ENCODE results near the gene PLRG1. TPM values are rescaled to one million over a fixed set of nuclear protein-coding genes. Genes with fewer than 3 reads are reported as not detected.

PLRG1 gene
- total RNA-seq, 2 experiments from 2014 or later, result 123 to 125 TPM

DNA sequence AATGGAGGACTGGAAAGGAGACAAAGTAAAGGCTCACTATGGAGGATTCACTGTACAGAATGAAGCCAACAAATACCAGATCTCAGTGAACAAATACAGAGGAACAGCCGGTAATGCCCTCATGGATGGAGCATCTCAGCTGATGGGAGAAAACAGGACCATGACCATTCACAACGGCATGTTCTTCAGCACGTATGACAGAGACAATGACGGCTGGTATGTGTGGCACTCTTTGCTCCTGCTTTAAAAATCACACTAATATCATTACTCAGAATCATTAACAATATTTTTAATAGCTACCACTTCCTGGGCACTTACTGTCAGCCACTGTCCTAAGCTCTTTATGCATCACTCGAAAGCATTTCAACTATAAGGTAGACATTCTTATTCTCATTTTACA is 19.4 kb upstream of the PLRG1 start:
- ChIA-PET CTCF (interaction anchor here (0.5 to 2.0 kb wide), 5 partner anchors 11 to 144 kb away, joined by 3 to 10 read pairs (median 3); no protein-coding TSS in a partner anchor), POLR2A (no interaction called here)
- no peaks in the 10 kb centered on the region for H3K9me3 Mint-ChIP-seq (ENCODE audit: low read depth)
- no peaks in the 10 kb centered on the region for H3K36me3 Mint-ChIP-seq (ENCODE audit: low read depth)
- no peak overlapping the region for H3K27ac Mint-ChIP-seq
- ATAC-seq, result no peak
- no peaks in the 10 kb centered on the region for H3K27me3 Mint-ChIP-seq
- no peak for DNase-seq
- H3K4me3 Mint-ChIP-seq, result no peak overlapping the region
- intact Hi-C loops (cut with DNase I, micrococcal nuclease), result no loop called here
- H3K4me1 Mint-ChIP-seq, result no peaks in the 10 kb centered on the region

DNA sequence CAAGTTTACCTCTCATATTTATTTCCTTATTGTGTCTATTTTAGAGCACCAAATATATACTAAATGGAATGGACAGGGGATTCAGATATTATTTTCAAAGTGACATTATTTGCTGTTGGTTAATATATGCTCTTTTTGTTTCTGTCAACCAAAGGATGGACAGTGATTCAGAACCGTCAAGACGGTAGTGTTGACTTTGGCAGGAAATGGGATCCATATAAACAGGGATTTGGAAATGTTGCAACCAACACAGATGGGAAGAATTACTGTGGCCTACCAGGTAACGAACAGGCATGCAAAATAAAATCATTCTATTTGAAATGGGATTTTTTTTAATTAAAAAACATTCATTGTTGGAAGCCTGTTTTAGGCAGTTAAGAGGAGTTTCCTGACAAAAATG is 18.8 kb upstream of the PLRG1 start:
- ATAC-seq, result no peak
- H3K27me3 Mint-ChIP-seq, result no peaks in the 10 kb centered on the region
- H3K4me3 Mint-ChIP-seq, result no peak overlapping the region
- ChIA-PET POLR2A (no interaction called here), CTCF (interaction anchor here (0.5 to 2.0 kb wide), 6 partner anchors 10 to 1204 kb away, joined by 3 to 10 read pairs (median 3); no protein-coding TSS in a partner anchor)
- DNase-seq, result no peak
- no peaks in the 10 kb centered on the region for H3K9me3 Mint-ChIP-seq (ENCODE audit: low read depth)
- no peaks in the 10 kb centered on the region for H3K4me1 Mint-ChIP-seq
- H3K36me3 Mint-ChIP-seq (ENCODE audit: low read depth), result no peaks in the 10 kb centered on the region
- no peak overlapping the region for H3K27ac Mint-ChIP-seq
- intact Hi-C loops (cut with DNase I, micrococcal nuclease), result no loop called here

DNA sequence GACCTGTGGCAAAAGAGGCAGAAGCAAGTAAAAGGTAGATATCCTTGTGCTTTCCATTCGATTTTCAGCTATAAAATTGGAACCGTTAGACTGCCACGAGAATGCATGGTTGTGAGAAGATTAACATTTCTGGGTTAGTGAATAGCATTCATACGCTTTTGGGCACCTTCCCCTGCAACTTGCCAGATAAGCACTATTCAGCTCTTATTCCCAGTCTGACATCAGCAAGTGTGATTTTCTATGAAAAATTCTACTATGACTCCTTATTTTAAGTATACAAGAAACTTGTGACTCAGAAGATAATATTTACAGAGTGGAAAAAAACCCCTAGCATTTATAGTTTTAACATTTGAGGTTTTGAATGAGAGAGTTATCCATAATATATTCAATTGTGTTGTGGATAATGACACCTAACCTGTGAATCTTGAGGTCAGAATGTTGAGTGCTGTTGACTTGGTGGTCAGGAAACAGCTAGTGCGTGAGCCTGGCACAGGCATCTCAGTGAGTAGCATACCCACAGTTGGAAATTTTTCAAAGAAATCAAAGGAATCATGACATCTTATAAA is 16.5 kb upstream of the PLRG1 start:
- Mint-ChIP-seq H3K9me3 (ENCODE audit: low read depth) (no peaks in the 10 kb centered on the region), H3K27ac (no peak overlapping the region)
- ATAC-seq, result no peak

DNA sequence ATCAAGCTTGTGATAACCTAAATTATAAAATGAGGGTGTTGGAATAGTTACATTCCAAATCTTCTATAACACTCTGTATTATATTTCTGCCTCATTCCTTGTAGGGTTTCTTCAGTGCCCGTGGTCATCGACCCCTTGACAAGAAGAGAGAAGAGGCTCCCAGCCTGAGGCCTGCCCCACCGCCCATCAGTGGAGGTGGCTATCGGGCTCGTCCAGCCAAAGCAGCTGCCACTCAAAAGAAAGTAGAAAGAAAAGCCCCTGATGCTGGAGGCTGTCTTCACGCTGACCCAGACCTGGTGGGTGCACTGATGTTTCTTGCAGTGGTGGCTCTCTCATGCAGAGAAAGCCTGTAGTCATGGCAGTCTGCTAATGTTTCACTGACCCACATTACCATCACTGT is 15.5 kb upstream of the PLRG1 start:
- DNase-seq (no peak), ATAC-seq (no peak)
- H3K27me3 Mint-ChIP-seq, result peaks cover 7% of the 10 kb centered on the region
- no peaks in the 10 kb centered on the region for H3K4me1 Mint-ChIP-seq
- intact Hi-C loops (cut with DNase I, micrococcal nuclease), result no loop called here
- no peak overlapping the region for H3K4me3 Mint-ChIP-seq
- H3K36me3 Mint-ChIP-seq (ENCODE audit: low read depth), result no peaks in the 10 kb centered on the region
- ChIA-PET CTCF (interaction anchor here (1.7 kb wide), 1 partner anchor 13 kb away, joined by 7 read pairs; no protein-coding TSS in a partner anchor), POLR2A (no interaction called here)
- H3K9me3 Mint-ChIP-seq (ENCODE audit: low read depth), result no peaks in the 10 kb centered on the region
- no peak overlapping the region for H3K27ac Mint-ChIP-seq

More for the DNA sequence above, 16.5 kb upstream of the PLRG1 start:
- no peak for DNase-seq
- peaks cover 4% of the 10 kb centered on the region for H3K27me3 Mint-ChIP-seq
- ChIA-PET CTCF (no interaction called here), POLR2A (no interaction called here)
- no peaks in the 10 kb centered on the region for H3K4me1 Mint-ChIP-seq
- intact Hi-C loops (cut with DNase I, micrococcal nuclease), result no loop called here
- H3K4me3 Mint-ChIP-seq, result no peak overlapping the region
- H3K36me3 Mint-ChIP-seq (ENCODE audit: low read depth), result no peaks in the 10 kb centered on the region

- intact Hi-C loops (cut with DNase I, micrococcal nuclease), result no loop called here
- ATAC-seq (no peak), DNase-seq (no peak)
- Mint-ChIP-seq H3K4me1 (no peaks in the 10 kb centered on the region), H3K36me3 (ENCODE audit: low read depth) (no peaks in the 10 kb centered on the region), H3K27me3 (peaks cover 7% of the 10 kb centered on the region), H3K9me3 (ENCODE audit: low read depth) (no peaks in the 10 kb centered on the region), H3K4me3 (no peak overlapping the region), H3K27ac (no peak overlapping the region)
- ChIA-PET CTCF (interaction anchor here (0.5 to 1.7 kb wide), 2 partner anchors 12 to 486 kb away, joined by 4 to 7 read pairs; no protein-coding TSS in a partner anchor), POLR2A (interaction anchor here (0.7 kb wide), 1 partner anchor 14 kb away, joined by 3 read pairs; the partner anchor contains the start of gene PLRG1)
These were observed 14.1 kb upstream of the PLRG1 start for GRCh38 chr4:154564311-154564710.

- no peak for ATAC-seq
- ChIA-PET CTCF (interaction anchor here (0.8 to 1.9 kb wide), 6 partner anchors 9 to 59 kb away, joined by 3 to 10 read pairs (median 3); partner anchors contain the start of genes FGG and PLRG1), POLR2A (no interaction called here)
- Mint-ChIP-seq H3K4me3 (no peak within 1 kb of the TSS), H3K4me1 (no peaks in the 10 kb centered on the region), H3K27me3 (peaks cover 7% of the 10 kb centered on the region), H3K9me3 (ENCODE audit: low read depth) (no peaks in the 10 kb centered on the region), H3K27ac (no peak within 1 kb of the TSS), H3K36me3 (ENCODE audit: low read depth) (no peaks in the 10 kb centered on the region)
- DNase-seq, result no peak
- intact Hi-C loops (cut with DNase I, micrococcal nuclease), result no loop called here
These were observed 12.6 kb upstream of the PLRG1 start, which contains the start of gene FGB for GRCh38 chr4:154562697-154563254. TSS of gene FGB (plus strand) at chr4:154563011. CDS start at chr4:154563019, 8 bp downstream.

DNA sequence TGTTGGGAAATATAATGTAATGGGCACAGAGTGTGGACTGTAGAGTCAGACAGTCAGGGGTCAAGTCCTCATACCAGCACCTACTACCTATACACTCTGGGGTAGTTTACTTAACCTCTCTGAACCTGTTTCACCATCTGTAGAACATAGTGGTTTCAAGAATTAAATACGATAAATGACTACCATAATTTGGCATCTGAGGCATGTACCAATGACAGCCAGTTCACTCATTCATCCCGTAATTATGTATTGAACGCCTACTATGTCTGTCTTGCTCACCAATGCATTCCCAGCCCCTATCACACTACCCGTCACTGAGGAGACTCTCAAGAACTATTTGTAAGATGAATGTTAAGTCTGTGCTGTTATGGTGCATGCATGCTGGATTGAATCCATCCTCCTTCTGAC is 10.6 kb upstream of the PLRG1 start:
- POLR2A ChIA-PET, result no interaction called here
- CTCF ChIA-PET, result interaction anchor here (2.5 to 2.9 kb wide), 2 partner anchors 57 to 63 kb away, joined by 24 to 32 read pairs; no protein-coding TSS in a partner anchor
- Mint-ChIP-seq H3K9me3 (ENCODE audit: low read depth) (no peaks in the 10 kb centered on the region), H3K36me3 (ENCODE audit: low read depth) (no peaks in the 10 kb centered on the region), H3K27me3 (peaks cover 7% of the 10 kb centered on the region), H3K4me3 (no peak overlapping the region), H3K4me1 (no peaks in the 10 kb centered on the region), H3K27ac (no peak overlapping the region)
- intact Hi-C loops (cut with DNase I, micrococcal nuclease), result no loop called here
- no peak for ATAC-seq
- no peak for DNase-seq

DNA sequence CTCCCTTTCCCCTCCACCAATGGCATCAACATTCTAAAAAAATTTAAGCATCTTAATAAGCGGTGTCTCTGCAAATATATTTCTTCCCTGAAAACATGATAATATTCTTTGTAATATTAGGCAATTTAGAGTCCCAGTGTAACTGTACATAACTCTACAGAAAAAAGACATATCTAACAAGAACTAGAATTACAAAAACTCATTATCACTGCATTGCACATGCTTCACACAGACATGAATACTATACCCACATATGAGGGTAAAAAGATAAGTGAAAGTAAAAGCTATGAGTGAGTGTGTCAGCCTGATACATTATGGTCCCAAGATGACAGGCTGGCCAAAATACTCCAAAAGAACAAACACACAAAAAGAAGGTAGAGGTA is 10.2 kb upstream of the PLRG1 start:
- intact Hi-C loops (cut with DNase I, micrococcal nuclease), result no loop called here
- Mint-ChIP-seq H3K36me3 (ENCODE audit: low read depth) (no peaks in the 10 kb centered on the region), H3K4me3 (no peak overlapping the region), H3K9me3 (ENCODE audit: low read depth) (no peaks in the 10 kb centered on the region), H3K27ac (no peak overlapping the region), H3K4me1 (no peaks in the 10 kb centered on the region), H3K27me3 (peaks cover 7% of the 10 kb centered on the region)
- ATAC-seq (peak; percentile 66), DNase-seq (no peak)
- CTCF ChIA-PET, result interaction anchor here (1.2 to 2.9 kb wide), 3 partner anchors 58 to 269 kb away, joined by 3 to 32 read pairs (median 24); no protein-coding TSS in a partner anchor
- POLR2A ChIA-PET, result no interaction called here

GRCh38 chr4:154559494-154560418 is 9.6 kb upstream of the PLRG1 start:
- Mint-ChIP-seq H3K4me1 (no peaks in the 10 kb centered on the region), H3K9me3 (ENCODE audit: low read depth) (no peaks in the 10 kb centered on the region), H3K27ac (no peak overlapping the region), H3K27me3 (peaks cover 7% of the 10 kb centered on the region), H3K36me3 (ENCODE audit: low read depth) (no peaks in the 10 kb centered on the region), H3K4me3 (no peak overlapping the region)
- POLR2A ChIA-PET, result interaction anchor here (0.6 kb wide), 1 partner anchor 11 kb away, joined by 4 read pairs; no protein-coding TSS in a partner anchor
- DNase-seq, result peak; percentile 9
- CTCF ChIA-PET, result interaction anchor here (0.6 to 2.9 kb wide), 15 partner anchors 9 to 1864 kb away, joined by 3 to 32 read pairs (median 4); partner anchors contain the start of gene PLRG1
- peak; percentile 42 for ATAC-seq
- intact Hi-C loops (cut with DNase I, micrococcal nuclease), result loop anchor here in 1 of 2 experiments (1.0 to 10.0 kb wide), 2 partner anchors 59 to 185 kb away; partner anchors contain the start of gene LRAT

DNA sequence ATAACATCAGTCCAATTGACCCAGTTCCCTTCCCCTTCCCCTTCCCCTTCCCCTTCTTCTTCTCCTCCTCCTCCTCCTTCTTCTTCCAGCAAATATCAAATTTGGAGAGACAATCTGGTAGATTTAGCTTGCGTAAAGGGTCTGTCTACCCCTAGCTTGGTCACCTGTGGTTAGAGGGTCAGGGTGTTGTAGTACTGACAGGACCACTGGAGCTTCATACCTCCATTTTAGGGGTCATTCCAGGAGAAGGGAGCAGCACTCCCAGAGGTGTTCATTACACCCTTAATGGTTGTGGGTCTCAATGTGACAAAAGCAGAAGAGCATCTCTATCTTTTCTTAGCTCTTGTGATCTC is 8.9 kb upstream of the PLRG1 start:
- H3K36me3 Mint-ChIP-seq (ENCODE audit: low read depth), result no peaks in the 10 kb centered on the region
- no peak overlapping the region for H3K27ac Mint-ChIP-seq
- peaks cover 7% of the 10 kb centered on the region for H3K27me3 Mint-ChIP-seq
- H3K4me1 Mint-ChIP-seq, result no peaks in the 10 kb centered on the region
- H3K4me3 Mint-ChIP-seq, result no peak overlapping the region
- CTCF ChIA-PET, result interaction anchor here (0.6 to 2.9 kb wide), 17 partner anchors 9 to 1863 kb away, joined by 3 to 32 read pairs (median 4); partner anchors contain the start of gene PLRG1
- ATAC-seq (no peak), DNase-seq (no peak)
- H3K9me3 Mint-ChIP-seq (ENCODE audit: low read depth), result no peaks in the 10 kb centered on the region
- intact Hi-C loops (cut with DNase I, micrococcal nuclease), result loop anchor here in 1 of 2 experiments (1.0 to 10.0 kb wide), 2 partner anchors 59 to 186 kb away; partner anchors contain the start of gene LRAT
- POLR2A ChIA-PET, result interaction anchor here (0.6 kb wide), 1 partner anchor 11 kb away, joined by 4 read pairs; no protein-coding TSS in a partner anchor

Data from activated CD4-positive, alpha-beta T cell treated with anti-CD3 and anti-CD28 coated beads for 36 hours (primary cell).